ENCODE data around the gene FAM117B.
"Not testable (repeated sequence)": the region's sequence is repeated elsewhere in the genome, so short reads cannot be mapped to it uniquely, and the experiment has no call there.

Gene FAM117B

DNA sequence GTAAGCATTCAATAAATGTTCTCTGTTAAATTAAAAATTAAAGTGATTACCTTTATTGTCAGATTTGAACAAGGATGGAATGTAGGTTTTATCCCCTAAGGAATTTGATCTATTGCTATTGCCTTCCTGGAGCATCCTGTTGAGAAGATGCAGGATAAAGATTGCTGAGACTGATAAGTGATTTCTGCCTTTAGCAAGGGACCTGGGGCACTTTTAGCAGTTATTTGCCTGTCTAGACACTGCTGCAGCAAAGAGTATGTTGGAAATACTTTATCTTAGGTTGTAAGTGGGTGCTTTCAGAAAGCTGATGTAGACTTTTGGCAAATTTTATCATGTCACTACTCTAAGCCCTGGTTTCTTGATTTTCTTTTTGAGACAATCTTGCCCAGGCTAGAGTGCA, 69.5 kb downstream of the FAM117B start:
- no peak overlapping the region for H3K27ac ChIP-seq (ENCODE audit: low read length)
- H3K9me3 ChIP-seq (ENCODE audit: control insufficient read depth in 2 of 2, low read length in 2 of 2): no peaks in the 10 kb centered on the region
- no peaks in the 10 kb centered on the region for H3K27me3 ChIP-seq (ENCODE audit: control insufficient read depth in 1 of 2, insufficient read depth in 2 of 2, low read length in 2 of 2)
- no peak overlapping the region for H3K4me3 ChIP-seq (ENCODE audit: low read length in 2 of 2)
- H3K36me3 ChIP-seq (ENCODE audit: control insufficient read depth in 2 of 2, insufficient read depth in 2 of 2, low read length in 2 of 2): no peaks in the 10 kb centered on the region
- no peak overlapping the region for H3K9ac ChIP-seq (ENCODE audit: low read length in 2 of 2)
- H3K4me1 ChIP-seq (ENCODE audit: control insufficient read depth, insufficient read depth, low read length): no peaks in the 10 kb centered on the region

DNA sequence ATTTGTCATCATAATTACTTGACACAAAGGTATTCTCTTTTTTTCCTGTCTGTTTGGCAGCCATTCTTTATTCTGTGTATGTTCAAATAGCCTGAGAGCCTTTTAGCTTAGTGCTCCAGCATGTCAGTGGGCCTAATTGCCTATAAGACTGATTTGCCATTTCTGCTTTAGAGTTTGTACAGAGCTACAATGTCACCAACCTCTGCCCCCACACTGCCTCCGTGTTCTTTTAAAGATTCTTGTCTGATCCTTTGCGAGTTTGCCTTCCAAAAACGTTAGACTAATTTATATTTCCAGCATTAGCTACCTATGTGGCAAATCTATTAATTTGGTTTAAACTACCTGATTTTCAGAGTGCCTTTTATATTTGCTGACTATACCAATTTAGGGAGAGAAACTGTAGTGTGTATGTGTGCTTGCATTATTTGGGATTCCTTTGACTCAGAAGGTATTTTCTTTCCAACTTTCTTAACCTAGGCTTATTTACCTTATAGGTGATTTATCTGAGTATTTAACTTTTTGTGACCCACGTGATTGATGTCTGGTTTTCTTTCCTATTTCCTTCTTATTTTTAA, 70.8 kb downstream of the FAM117B start:
- Histone ChIP-seq H3K9ac (ENCODE audit: low read length in 2 of 2) (no peak overlapping the region), H3K36me3 (ENCODE audit: control insufficient read depth in 2 of 2, insufficient read depth in 2 of 2, low read length in 2 of 2) (no peaks in the 10 kb centered on the region), H3K27ac (ENCODE audit: low read length) (no peak overlapping the region), H3K4me3 (ENCODE audit: low read length in 2 of 2) (no peak overlapping the region), H3K4me1 (ENCODE audit: control insufficient read depth, insufficient read depth, low read length) (no peaks in the 10 kb centered on the region), H3K27me3 (ENCODE audit: control insufficient read depth in 1 of 2, insufficient read depth in 2 of 2, low read length in 2 of 2) (no peaks in the 10 kb centered on the region), H3K9me3 (ENCODE audit: control insufficient read depth in 2 of 2, low read length in 2 of 2) (no peaks in the 10 kb centered on the region)

GRCh38 chr2:202714971-202715935, 80.5 kb downstream of the FAM117B start:
- not testable (repeated sequence) for H3K27ac ChIP-seq (ENCODE audit: low read length); H3K27me3 ChIP-seq (ENCODE audit: control insufficient read depth in 1 of 2, insufficient read depth in 2 of 2, low read length in 2 of 2); H3K9me3 ChIP-seq (ENCODE audit: control insufficient read depth in 2 of 2, low read length in 2 of 2); H3K4me3 ChIP-seq (ENCODE audit: low read length in 2 of 2); H3K4me1 ChIP-seq (ENCODE audit: control insufficient read depth, insufficient read depth, low read length); H3K36me3 ChIP-seq (ENCODE audit: control insufficient read depth in 2 of 2, insufficient read depth in 2 of 2, low read length in 2 of 2); H3K9ac ChIP-seq (ENCODE audit: low read length in 2 of 2)

GRCh38 chr2:202716114-202716718, 81.4 kb downstream of the FAM117B start:
- Histone ChIP-seq H3K4me3 (ENCODE audit: low read length in 2 of 2) (no peak overlapping the region), H3K9ac (ENCODE audit: low read length in 2 of 2) (no peak overlapping the region), H3K36me3 (ENCODE audit: control insufficient read depth in 2 of 2, insufficient read depth in 2 of 2, low read length in 2 of 2) (no peaks in the 10 kb centered on the region), H3K27ac (ENCODE audit: low read length) (no peak overlapping the region), H3K27me3 (ENCODE audit: control insufficient read depth in 1 of 2, insufficient read depth in 2 of 2, low read length in 2 of 2) (no peaks in the 10 kb centered on the region), H3K9me3 (ENCODE audit: control insufficient read depth in 2 of 2, low read length in 2 of 2) (peaks cover 0 to 5% of the 10 kb centered on the region in 2 donors), H3K4me1 (ENCODE audit: control insufficient read depth, insufficient read depth, low read length) (no peaks in the 10 kb centered on the region)

DNA sequence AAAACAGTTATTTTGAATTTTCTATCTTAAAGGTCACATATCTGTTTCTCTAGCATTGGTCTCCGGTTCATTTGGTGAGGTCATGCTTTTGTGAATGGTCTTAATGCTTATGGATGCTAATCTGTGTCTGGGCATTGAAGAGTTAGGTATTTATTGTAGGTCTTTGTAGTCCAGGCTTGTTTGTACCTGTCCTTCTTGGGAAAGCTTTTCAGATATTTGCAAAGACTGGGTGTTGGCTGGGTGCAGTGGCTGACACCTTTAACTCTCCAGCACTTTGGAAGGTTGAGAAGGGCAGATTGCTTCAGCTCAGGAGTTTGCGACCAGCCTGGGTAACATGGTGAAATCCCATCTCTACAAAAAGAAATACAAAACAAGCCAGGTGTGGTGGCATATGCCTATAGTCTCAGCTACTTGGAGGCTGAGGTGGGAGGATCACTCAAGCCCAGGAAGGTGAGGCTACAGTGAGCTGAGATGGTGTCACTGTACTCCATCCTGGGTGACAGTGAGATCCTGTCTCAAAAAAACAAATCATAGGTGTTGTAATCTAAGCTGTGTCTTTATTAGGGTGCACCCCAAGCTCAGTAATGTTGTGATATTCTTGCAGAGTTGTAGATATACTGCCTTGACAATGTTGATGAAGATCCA, 82.3 kb downstream of the FAM117B start:
- H3K27me3 ChIP-seq (ENCODE audit: control insufficient read depth in 1 of 2, insufficient read depth in 2 of 2, low read length in 2 of 2): no peaks in the 10 kb centered on the region
- no peaks in the 10 kb centered on the region for H3K9me3 ChIP-seq (ENCODE audit: control insufficient read depth in 2 of 2, low read length in 2 of 2)
- H3K36me3 ChIP-seq (ENCODE audit: control insufficient read depth in 2 of 2, insufficient read depth in 2 of 2, low read length in 2 of 2): no peaks in the 10 kb centered on the region
- no peak overlapping the region for H3K27ac ChIP-seq (ENCODE audit: low read length)
- H3K4me3 ChIP-seq (ENCODE audit: low read length in 2 of 2): no peak overlapping the region
- H3K9ac ChIP-seq (ENCODE audit: low read length in 2 of 2): no peak overlapping the region
- no peaks in the 10 kb centered on the region for H3K4me1 ChIP-seq (ENCODE audit: control insufficient read depth, insufficient read depth, low read length)

DNA sequence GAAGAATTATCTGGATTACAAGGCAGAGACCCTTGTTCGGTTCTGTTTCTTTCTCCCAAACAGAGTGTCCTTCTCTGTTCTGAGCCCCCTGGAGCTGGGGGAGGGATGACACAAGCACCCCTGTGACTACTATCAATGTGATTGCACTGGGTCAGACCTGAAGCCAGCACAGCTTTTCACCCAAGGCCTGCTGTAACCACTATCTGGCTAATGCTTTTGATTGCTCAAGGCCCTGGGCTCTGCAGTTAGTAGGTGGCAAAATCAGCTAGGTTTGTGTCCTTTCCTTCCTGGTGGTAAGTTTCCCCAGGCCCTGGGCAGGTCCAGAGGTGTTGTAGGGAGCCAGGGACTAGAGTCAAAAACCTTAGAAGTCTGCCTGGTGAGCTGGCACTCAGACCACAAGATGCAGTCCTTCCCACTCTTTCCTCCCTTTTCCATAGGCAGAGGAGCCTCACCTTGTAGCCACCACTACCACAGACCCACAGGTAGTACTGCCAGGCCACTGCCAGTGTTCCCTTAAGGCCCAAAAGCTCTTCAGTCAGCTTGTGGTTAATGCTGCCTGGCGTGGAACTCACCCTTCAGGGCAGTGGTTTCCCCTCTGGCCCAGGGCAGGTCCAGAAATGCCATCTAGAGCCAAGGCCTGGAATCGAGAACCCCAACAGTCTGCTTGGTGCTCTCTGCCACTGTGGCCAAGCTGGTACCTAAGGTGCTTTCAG, 83.0 kb downstream of the FAM117B start:
- no peaks in the 10 kb centered on the region for H3K27me3 ChIP-seq (ENCODE audit: control insufficient read depth in 1 of 2, insufficient read depth in 2 of 2, low read length in 2 of 2)
- H3K4me3 ChIP-seq (ENCODE audit: low read length in 2 of 2): no peak overlapping the region

DNA sequence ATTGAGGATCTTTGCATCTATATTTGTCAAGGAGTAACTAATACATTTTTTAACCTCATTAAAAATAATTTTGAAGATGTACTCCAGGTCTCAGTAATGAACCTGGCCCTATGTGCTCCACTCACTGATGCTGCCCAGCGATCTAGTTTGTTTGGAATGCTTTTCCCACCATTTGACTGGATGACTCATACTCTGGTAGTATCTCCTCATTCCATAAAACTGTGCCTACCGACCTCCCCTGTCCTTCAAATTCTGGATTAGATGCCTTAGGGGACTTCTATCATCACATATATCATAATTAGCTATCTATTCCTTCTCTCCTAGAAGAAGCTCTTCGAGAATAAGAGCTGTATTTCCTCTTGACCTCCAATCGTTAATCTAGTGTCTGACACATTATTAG, 83.8 kb downstream of the FAM117B start:
- Histone ChIP-seq H3K9me3 (ENCODE audit: control insufficient read depth in 2 of 2, low read length in 2 of 2) (no peaks in the 10 kb centered on the region), H3K36me3 (ENCODE audit: control insufficient read depth in 2 of 2, insufficient read depth in 2 of 2, low read length in 2 of 2) (no peaks in the 10 kb centered on the region), H3K27ac (ENCODE audit: low read length) (no peak overlapping the region), H3K27me3 (ENCODE audit: control insufficient read depth in 1 of 2, insufficient read depth in 2 of 2, low read length in 2 of 2) (no peaks in the 10 kb centered on the region), H3K4me1 (ENCODE audit: control insufficient read depth, insufficient read depth, low read length) (no peaks in the 10 kb centered on the region), H3K4me3 (ENCODE audit: low read length in 2 of 2) (no peak overlapping the region), H3K9ac (ENCODE audit: low read length in 2 of 2) (no peak overlapping the region)

More for the DNA sequence above, 83.0 kb downstream of the FAM117B start:
- H3K4me1 ChIP-seq (ENCODE audit: control insufficient read depth, insufficient read depth, low read length): no peaks in the 10 kb centered on the region
- H3K36me3 ChIP-seq (ENCODE audit: control insufficient read depth in 2 of 2, insufficient read depth in 2 of 2, low read length in 2 of 2): no peaks in the 10 kb centered on the region
- H3K27ac ChIP-seq (ENCODE audit: low read length): no peak overlapping the region
- H3K9me3 ChIP-seq (ENCODE audit: control insufficient read depth in 2 of 2, low read length in 2 of 2): no peaks in the 10 kb centered on the region
- no peak overlapping the region for H3K9ac ChIP-seq (ENCODE audit: low read length in 2 of 2)

GRCh38 chr2:202720226-202720625, 85.5 kb downstream of the FAM117B start:
- Histone ChIP-seq H3K27ac (ENCODE audit: low read length) (no peak overlapping the region), H3K36me3 (ENCODE audit: control insufficient read depth in 2 of 2, insufficient read depth in 2 of 2, low read length in 2 of 2) (no peaks in the 10 kb centered on the region), H3K9ac (ENCODE audit: low read length in 2 of 2) (no peak overlapping the region), H3K9me3 (ENCODE audit: control insufficient read depth in 2 of 2, low read length in 2 of 2) (no peaks in the 10 kb centered on the region), H3K27me3 (ENCODE audit: control insufficient read depth in 1 of 2, insufficient read depth in 2 of 2, low read length in 2 of 2) (no peaks in the 10 kb centered on the region), H3K4me1 (ENCODE audit: control insufficient read depth, insufficient read depth, low read length) (no peaks in the 10 kb centered on the region), H3K4me3 (ENCODE audit: low read length in 2 of 2) (no peak overlapping the region)

GRCh38 chr2:202721621-202722020, 86.9 kb downstream of the FAM117B start:
- Histone ChIP-seq H3K4me3 (ENCODE audit: low read length in 2 of 2) (no peak overlapping the region), H3K4me1 (ENCODE audit: control insufficient read depth, insufficient read depth, low read length) (no peaks in the 10 kb centered on the region), H3K27me3 (ENCODE audit: control insufficient read depth in 1 of 2, insufficient read depth in 2 of 2, low read length in 2 of 2) (no peaks in the 10 kb centered on the region), H3K36me3 (ENCODE audit: control insufficient read depth in 2 of 2, insufficient read depth in 2 of 2, low read length in 2 of 2) (no peaks in the 10 kb centered on the region), H3K9me3 (ENCODE audit: control insufficient read depth in 2 of 2, low read length in 2 of 2) (no peaks in the 10 kb centered on the region), H3K9ac (ENCODE audit: low read length in 2 of 2) (no peak overlapping the region), H3K27ac (ENCODE audit: low read length) (no peak overlapping the region)

- Histone ChIP-seq H3K4me3 (ENCODE audit: low read length in 2 of 2) (no peak overlapping the region), H3K36me3 (ENCODE audit: control insufficient read depth in 2 of 2, insufficient read depth in 2 of 2, low read length in 2 of 2) (no peaks in the 10 kb centered on the region), H3K27me3 (ENCODE audit: control insufficient read depth in 1 of 2, insufficient read depth in 2 of 2, low read length in 2 of 2) (no peaks in the 10 kb centered on the region), H3K27ac (ENCODE audit: low read length) (no peak overlapping the region), H3K9me3 (ENCODE audit: control insufficient read depth in 2 of 2, low read length in 2 of 2) (no peaks in the 10 kb centered on the region), H3K4me1 (ENCODE audit: control insufficient read depth, insufficient read depth, low read length) (no peaks in the 10 kb centered on the region), H3K9ac (ENCODE audit: low read length in 2 of 2) (no peak overlapping the region)
Observed at GRCh38 chr2:202723746-202724145, 89.0 kb downstream of the FAM117B start.

All from stomach smooth muscle (tissue), 2 donors.